Psoas muscle (tissue), 8 donors: ENCODE measurements around the gene SIDT1. TPM values are rescaled to one million over a fixed set of nuclear protein-coding genes. Genes with fewer than 3 reads are reported as not detected.
A peak's percentile ranks its signal among the peaks of the same experiment; 100 is the strongest.

Source experiments
- ATAC-seq, 4 donors: fragments of 200-7000 bp; cut with Tn5 transposase; one replicate each; pipeline ENCODE4 v1.9.1; 2020; ENCODE audit warnings: moderate library complexity in 3 of 4, mild to moderate bottlenecking in 2 of 4
- DNase-seq, 2 donors: peaks; one replicate each; pipeline ENCODE4 v3.0.0-alpha.2; 2020
- H3K27ac ChIP-seq: fragments of 200-600 bp; one replicate; pipeline ENCODE4 v1.8.0; 2022
- H3K27me3 ChIP-seq, 3 donors: fragments of 200-600 bp in 1 of 3; one replicate each; pipeline versions ENCODE4 v1.6.1 to v1.8.0; 2013 to 2022; ENCODE audit warnings: low read length in 2 of 3, mild to moderate bottlenecking in 2 of 3, moderate library complexity in 1 of 3; ENCODE audit not compliant: insufficient read depth in 3 of 3
- H3K36me3 ChIP-seq, 2 donors: fragments of 200-600 bp in 1 of 2; one replicate each; pipeline versions ENCODE4 v1.6.1 to v1.8.0; 2013 to 2022; ENCODE audit warnings: low read depth in 1 of 2, mild to moderate bottlenecking in 1 of 2, moderate library complexity in 1 of 2; ENCODE audit not compliant: insufficient read depth in 1 of 2
- H3K4me1 ChIP-seq: fragments of 200-600 bp; one replicate; pipeline ENCODE4 v1.8.0; 2022
- H3K4me3 ChIP-seq: fragments of 200-600 bp; one replicate; pipeline ENCODE4 v1.8.0; 2022; ENCODE audit warnings: mild to moderate bottlenecking
- H3K9me3 ChIP-seq: fragments of 200-600 bp; one replicate; pipeline ENCODE4 v1.8.0; 2022
- CTCF ChIP-seq: fragments of 200-600 bp; IDR thresholded peaks from one replicate; pipeline ENCODE4 v1.8.0; 2022; ENCODE audit warnings: antibody characterized with exemption
- WGBS, 3 donors: extraction: QIAGEN DNeasy Blood & Tissue Kit; methylation state at CpG; one replicate each; pipeline versions ENCODE4 v1.1.6 to v1.1.7; 2013; 5-methylcytosine and 5-hydroxymethylcytosine counted together
- intact Hi-C, 2 donors: fragments of 100-400 bp; cut with DNase I; formaldehyde crosslinking; loops; one replicate each; pipeline versions ENCODE4 v1.11.0 to v1.14.2; 2022
- polyA plus RNA-seq, 3 donors: library from polyadenylated mRNA; stranded (reverse); fragments of 200-250 nt; gene quantifications; one replicate each; pipeline ENCODE4 v1.2.3, GENCODE V29; 2013
- total RNA-seq, 4 donors: library from RNA; stranded (reverse); fragmentation: NEBNext Ultra II Directional in 2 of 4; extraction: Animal tissue kit (Norgen Biotek cat#: 25700) in 2 of 4; gene quantifications; one replicate each; pipeline versions ENCODE4 v1.2.1 to v1.2.4, GENCODE V29; 2021 to 2023
- donor health status: healthy with polysubstance abuse.
- donor health status: DM: no; HTN: no; CAD: no; lungs with moderate emphysema.
- donor health status: Bipolar disorder and iron deficiency.
- donor health status: healthy.
- donor health status: DM: yes; HTN: yes; CAD: no.
- donor health status: DM: no; HTN: no; CAD: no.
- donor health status: DM: no; HTN: no; CAD: no.
- donor health status: DM: yes; HTN: yes; CAD: no.

The SIDT1 gene
- total and polyA plus RNA-seq, 7 donors = 0.08 to 0.48 (median 0.34) TPM; not detected in 1

GRCh38 chr3:113617726-113618125 is 85.4 kb downstream of the SIDT1 start:
- Histone ChIP-seq H3K27me3 (no peaks in the 10 kb centered on the region), H3K9me3 (no peaks in the 10 kb centered on the region), H3K4me3 (no peak overlapping the region), H3K27ac (no peak overlapping the region), H3K4me1 (peaks cover 8% of the 10 kb centered on the region), H3K36me3 (no peaks in the 10 kb centered on the region)
- DNase-seq = no peak
- no peak for ATAC-seq
- no peak for TF ChIP-seq CTCF
- WGBS, 3 donors = 89 to 95% (median 94%) methylated on average over 2 of the region's 2 CpGs
- intact Hi-C loops = no loop called here

- DNase-seq (no peak), ATAC-seq (no peak)
- TF ChIP-seq CTCF = no peak
- H3K27me3 ChIP-seq = no peaks in the 10 kb centered on the region
- intact Hi-C loops = no loop called here
- H3K36me3 ChIP-seq = no peaks in the 10 kb centered on the region
- no peak overlapping the region for H3K4me3 ChIP-seq
- H3K9me3 ChIP-seq = no peaks in the 10 kb centered on the region
- peaks cover 1% of the 10 kb centered on the region for H3K4me1 ChIP-seq
- no peak overlapping the region for H3K27ac ChIP-seq
Observed at GRCh38 chr3:113620091-113620490, 87.7 kb downstream of the SIDT1 start.

- no peaks in the 10 kb centered on the region for H3K36me3 ChIP-seq
- WGBS, 3 donors = 31 to 49% (median 45%) methylated on average over 19 of the region's 19 CpGs
- DNase-seq (no peak), ATAC-seq (no peak)
- no peaks in the 10 kb centered on the region for H3K9me3 ChIP-seq
- H3K4me1 ChIP-seq = peaks cover 5% of the 10 kb centered on the region
- intact Hi-C loops = no loop called here
- no peak for TF ChIP-seq CTCF
- no peak overlapping the region for H3K4me3 ChIP-seq
- H3K27ac ChIP-seq = no peak overlapping the region
- H3K27me3 ChIP-seq = no peaks in the 10 kb centered on the region
Observed at GRCh38 chr3:113623324-113623723, 91.0 kb downstream of the SIDT1 start.

- no peaks in the 10 kb centered on the region for H3K9me3 ChIP-seq
- no peak overlapping the region for H3K4me3 ChIP-seq
- ATAC-seq (no peak), DNase-seq (no peak)
- peaks cover 8% of the 10 kb centered on the region for H3K4me1 ChIP-seq
- 81 to 86% (median 85%) methylated on average over 7 of the region's 7 CpGs for WGBS, 3 donors
- no peaks in the 10 kb centered on the region for H3K27me3 ChIP-seq
- intact Hi-C loops = no loop called here
- H3K27ac ChIP-seq = no peak overlapping the region
- H3K36me3 ChIP-seq = no peaks in the 10 kb centered on the region
- no peak for TF ChIP-seq CTCF
Observed at GRCh38 chr3:113623811-113624210, 91.5 kb downstream of the SIDT1 start.

GRCh38 chr3:113625834-113626233 is 93.5 kb downstream of the SIDT1 start:
- no peak for TF ChIP-seq CTCF
- H3K4me1 ChIP-seq = peaks cover 27% of the 10 kb centered on the region
- H3K36me3 ChIP-seq = no peaks in the 10 kb centered on the region
- ATAC-seq (no peak), DNase-seq (no peak)
- intact Hi-C loops = loop anchor here (1.0 to 5.0 kb wide), 3 partner anchors 114 to 131 kb away; no protein-coding TSS in a partner anchor
- WGBS, 3 donors = 42 to 46% (median 42%) methylated on average over 12 of the region's 12 CpGs
- no peak overlapping the region for H3K27ac ChIP-seq
- H3K27me3 ChIP-seq = no peaks in the 10 kb centered on the region
- H3K4me3 ChIP-seq = peak overlapping the region; percentile 24
- H3K9me3 ChIP-seq = no peaks in the 10 kb centered on the region
